NCI-H69 (cell line): ENCODE measurements around the gene ENTR1.

Experiments used
- DNase-seq: peaks from one replicate; lab custom pipeline; 2025; lab: John Stamatoyannopoulos, UW

ENTR1 gene

GRCh38 chr9:136361047-136361753 is 49.2 kb downstream of the ENTR1 start:
- DNase-seq = no peak

- DNase-seq = no peak
Measured at GRCh38 chr9:136359774-136360718, 50.4 kb downstream of the ENTR1 start.

GRCh38 chr9:136358888-136359287 is 51.5 kb downstream of the ENTR1 start:
- DNase-seq = no peak

GRCh38 chr9:136358016-136358415 is 52.4 kb downstream of the ENTR1 start:
- no peak for DNase-seq

GRCh38 chr9:136357202-136357725 is 53.1 kb downstream of the ENTR1 start:
- no peak for DNase-seq

GRCh38 chr9:136355616-136356557 is 54.5 kb downstream of the ENTR1 start:
- DNase-seq = no peak

GRCh38 chr9:136354592-136355085 is 55.8 kb downstream of the ENTR1 start:
- peak; percentile 32 for DNase-seq

- no peak for DNase-seq
Measured at GRCh38 chr9:136353757-136354488, 56.5 kb downstream of the ENTR1 start.

- DNase-seq = no peak
Measured at GRCh38 chr9:136353088-136353487, 57.3 kb downstream of the ENTR1 start.

- peak; percentile 67 for DNase-seq
Measured at GRCh38 chr9:136352682-136353081, 57.7 kb downstream of the ENTR1 start.
